RWPE2 (cell line): Measurements from ENCODE around the gene AKR1C2.

Experiments
- ATAC-seq: fragments of 200-7000 bp; cut with Tn5 transposase; 3 replicates; pipeline ENCODE4 v1.9.1; 2021; ENCODE audit warnings: low read depth
- DNase-seq: peaks from one replicate; pipeline ENCODE4 v3.0.0-alpha.2; 2020; ENCODE audit warnings: low spot score
- H3K27ac ChIP-seq: fragments of 450-650 bp; 2 replicates; pipeline ENCODE4 v1.5.1; 2017; ENCODE audit warnings: mild to moderate bottlenecking; ENCODE audit not compliant: poor library complexity, severe bottlenecking
- H3K27me3 ChIP-seq: fragments of 250-450 bp; sonication (Bioruptor Pico); 2 replicates; pipeline ENCODE4 v1.5.1; 2021; ENCODE audit warnings: mild to moderate bottlenecking, moderate library complexity; ENCODE audit not compliant: insufficient read depth, poor library complexity, severe bottlenecking
- H3K36me3 ChIP-seq: fragments of 250-450 bp; sonication (Bioruptor Pico); 2 replicates; pipeline ENCODE4 v1.5.1; 2020; ENCODE audit warnings: low read depth, mild to moderate bottlenecking, moderate library complexity
- H3K4me1 ChIP-seq: fragments of 250-450 bp; sonication (Bioruptor Pico); 2 replicates; pipeline ENCODE4 v1.5.1; 2021; ENCODE audit warnings: mild to moderate bottlenecking, moderate library complexity; ENCODE audit not compliant: insufficient read depth, poor library complexity, severe bottlenecking
- H3K4me3 ChIP-seq: fragments of 250-450 bp; sonication (Bioruptor Pico); 2 replicates; pipeline ENCODE4 v1.5.1; 2021; ENCODE audit warnings: mild to moderate bottlenecking, moderate library complexity; ENCODE audit not compliant: severe bottlenecking
- H3K9me3 ChIP-seq: fragments of 250-450 bp; sonication (Bioruptor Pico); 2 replicates; pipeline ENCODE4 v1.5.1; 2021; ENCODE audit warnings: mild to moderate bottlenecking, moderate library complexity; ENCODE audit not compliant: severe bottlenecking
- TF ChIP-seq, protein P1 (sequence below): fragments of 450-650 bp; IDR thresholded peaks from one replicate; pipeline ENCODE4 v1.5.1; 2017; ENCODE audit warnings: mild to moderate bottlenecking, moderate library complexity; ENCODE audit not compliant: poor library complexity, severe bottlenecking

AKR1C2 gene

DNA sequence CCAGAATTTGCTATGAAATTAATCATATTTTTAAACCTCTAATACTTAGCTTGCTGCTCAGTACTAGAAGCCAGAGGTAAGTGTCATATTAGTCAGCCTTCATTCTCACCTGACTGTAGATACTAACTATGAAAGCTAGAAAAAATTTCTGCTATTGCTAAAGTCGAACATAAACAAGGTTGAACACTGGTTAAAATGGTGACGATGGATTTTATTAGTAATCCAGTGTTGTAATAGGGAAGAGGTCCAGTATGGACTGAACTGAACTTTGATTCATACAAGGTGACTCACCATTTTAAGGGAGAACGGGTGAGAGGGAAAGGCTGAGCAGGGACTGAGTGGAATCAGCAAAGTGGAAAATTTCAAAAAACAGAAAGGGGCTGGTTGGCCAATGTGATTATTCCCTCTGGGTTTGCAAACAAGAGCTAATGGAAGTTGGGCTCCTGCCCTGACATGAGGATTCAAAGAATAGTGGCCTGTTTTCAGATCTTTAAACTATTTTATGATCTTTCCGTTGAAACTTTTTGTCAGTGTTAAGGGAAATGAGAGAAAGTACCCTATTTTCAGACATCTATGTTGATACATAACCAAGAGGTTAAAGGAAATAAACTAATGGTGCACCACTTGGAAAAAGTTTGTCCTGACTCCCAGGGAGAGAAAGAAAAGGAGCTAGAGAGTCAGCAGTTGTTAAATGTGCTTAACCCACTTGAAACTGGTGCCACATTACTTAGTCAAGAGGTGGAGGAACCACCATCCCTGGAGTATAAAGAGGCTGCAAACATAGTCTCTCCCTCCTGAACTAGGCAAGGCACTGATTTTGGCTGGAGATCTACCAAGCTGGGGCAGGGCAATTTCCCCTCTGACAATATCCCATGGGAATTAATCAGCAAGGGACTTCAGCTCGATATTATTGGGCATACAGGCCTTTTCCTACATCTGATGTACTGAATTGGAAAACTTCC lies 55.7 kb downstream of the AKR1C2 start:
- no peaks in the 10 kb centered on the region for H3K27me3 ChIP-seq
- DNase-seq, result no peak
- no peak overlapping the region for H3K4me3 ChIP-seq
- H3K36me3 ChIP-seq, result no peaks in the 10 kb centered on the region
- TF ChIP-seq, protein P1, sequence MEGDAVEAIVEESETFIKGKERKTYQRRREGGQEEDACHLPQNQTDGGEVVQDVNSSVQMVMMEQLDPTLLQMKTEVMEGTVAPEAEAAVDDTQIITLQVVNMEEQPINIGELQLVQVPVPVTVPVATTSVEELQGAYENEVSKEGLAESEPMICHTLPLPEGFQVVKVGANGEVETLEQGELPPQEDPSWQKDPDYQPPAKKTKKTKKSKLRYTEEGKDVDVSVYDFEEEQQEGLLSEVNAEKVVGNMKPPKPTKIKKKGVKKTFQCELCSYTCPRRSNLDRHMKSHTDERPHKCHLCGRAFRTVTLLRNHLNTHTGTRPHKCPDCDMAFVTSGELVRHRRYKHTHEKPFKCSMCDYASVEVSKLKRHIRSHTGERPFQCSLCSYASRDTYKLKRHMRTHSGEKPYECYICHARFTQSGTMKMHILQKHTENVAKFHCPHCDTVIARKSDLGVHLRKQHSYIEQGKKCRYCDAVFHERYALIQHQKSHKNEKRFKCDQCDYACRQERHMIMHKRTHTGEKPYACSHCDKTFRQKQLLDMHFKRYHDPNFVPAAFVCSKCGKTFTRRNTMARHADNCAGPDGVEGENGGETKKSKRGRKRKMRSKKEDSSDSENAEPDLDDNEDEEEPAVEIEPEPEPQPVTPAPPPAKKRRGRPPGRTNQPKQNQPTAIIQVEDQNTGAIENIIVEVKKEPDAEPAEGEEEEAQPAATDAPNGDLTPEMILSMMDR, result no peak
- ATAC-seq, result peak; percentile 91
- H3K9me3 ChIP-seq, result no peaks in the 10 kb centered on the region
- peak overlapping the region; percentile 33 for H3K27ac ChIP-seq
- H3K4me1 ChIP-seq, result peaks cover 12% of the 10 kb centered on the region

DNA sequence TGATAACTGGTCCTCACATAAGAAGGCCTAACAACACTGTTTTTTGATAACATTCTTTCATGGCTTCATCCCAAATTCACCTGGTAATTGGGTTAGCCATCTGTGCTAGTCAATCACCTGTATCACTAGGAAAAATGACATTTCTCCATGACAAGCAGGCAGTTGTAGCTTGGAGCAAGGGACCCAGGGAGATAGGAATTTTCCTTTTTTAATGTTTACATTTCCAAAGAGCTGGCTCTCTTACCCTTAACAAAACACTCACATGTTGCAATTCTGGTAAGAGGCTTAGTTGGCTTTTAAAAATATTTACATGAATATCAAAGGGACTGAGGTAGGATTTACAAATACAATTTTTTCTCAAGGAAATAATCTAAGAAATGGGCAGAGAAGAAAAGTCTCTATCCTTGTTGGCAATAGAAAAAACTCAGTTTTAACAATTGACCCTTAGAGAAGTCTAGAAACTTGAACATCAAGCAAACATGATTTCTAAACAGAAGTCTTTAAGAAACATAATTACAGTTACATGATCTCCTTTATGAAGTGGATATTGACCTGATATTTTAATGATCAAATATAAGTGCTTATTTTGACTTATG lies 56.5 kb downstream of the AKR1C2 start:
- peak overlapping the region; percentile 33 for H3K27ac ChIP-seq
- H3K9me3 ChIP-seq, result no peaks in the 10 kb centered on the region
- H3K4me3 ChIP-seq, result no peak overlapping the region
- DNase-seq (no peak), ATAC-seq (no peak)
- no peaks in the 10 kb centered on the region for H3K36me3 ChIP-seq
- peaks cover 12% of the 10 kb centered on the region for H3K4me1 ChIP-seq
- no peaks in the 10 kb centered on the region for H3K27me3 ChIP-seq
- TF ChIP-seq, protein P1, result no peak

DNA sequence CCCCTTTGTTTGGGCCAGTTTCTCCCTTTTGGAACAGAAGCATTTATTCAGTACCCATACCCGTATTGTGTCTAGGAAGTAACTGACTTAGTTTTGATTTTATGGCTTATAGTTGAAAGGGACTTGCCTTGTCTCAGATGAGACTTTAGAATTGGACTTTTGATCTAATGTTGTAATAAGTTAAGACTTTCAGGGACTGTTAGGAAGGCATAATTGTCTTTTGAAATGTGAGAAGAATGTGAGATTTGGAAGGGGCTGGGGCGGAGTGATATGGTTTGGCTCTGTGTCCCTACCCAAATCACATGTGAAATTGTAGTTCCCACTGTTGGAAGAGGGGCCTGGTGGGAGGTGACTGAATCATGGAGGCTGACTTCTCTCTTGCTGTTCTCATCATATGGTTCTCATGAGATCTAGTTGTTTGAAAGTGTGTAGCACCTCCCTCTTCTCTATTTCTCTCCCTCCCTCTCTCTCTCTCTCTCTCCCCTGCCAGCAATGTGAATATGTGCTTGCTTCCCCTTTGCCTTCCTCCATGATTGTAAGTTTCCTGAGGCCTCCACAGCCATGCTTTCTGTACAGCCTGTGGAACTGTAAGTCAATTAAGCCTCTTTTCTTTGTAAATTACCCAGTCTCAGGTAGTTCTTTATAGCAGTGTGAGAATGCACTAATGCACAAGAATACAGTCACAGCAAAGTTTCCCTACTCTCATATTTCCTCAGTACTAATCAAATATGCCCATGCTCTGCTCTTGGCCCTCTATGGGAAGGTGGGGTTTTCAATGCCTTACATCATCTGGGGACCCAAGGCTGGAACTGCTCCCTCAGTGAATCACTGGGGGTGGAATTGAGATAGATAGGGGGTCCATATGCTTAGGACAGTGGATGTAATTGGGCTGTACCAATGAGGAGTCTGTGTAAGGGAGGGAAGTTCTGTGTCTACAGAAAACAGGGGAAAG lies 57.6 kb downstream of the AKR1C2 start:
- no peaks in the 10 kb centered on the region for H3K27me3 ChIP-seq
- H3K4me3 ChIP-seq, result no peak overlapping the region
- peaks cover 15% of the 10 kb centered on the region for H3K4me1 ChIP-seq
- no peak overlapping the region for H3K27ac ChIP-seq
- DNase-seq (no peak), ATAC-seq (no peak)
- no peaks in the 10 kb centered on the region for H3K36me3 ChIP-seq
- TF ChIP-seq, protein P1, result no peak
- no peaks in the 10 kb centered on the region for H3K9me3 ChIP-seq

DNA sequence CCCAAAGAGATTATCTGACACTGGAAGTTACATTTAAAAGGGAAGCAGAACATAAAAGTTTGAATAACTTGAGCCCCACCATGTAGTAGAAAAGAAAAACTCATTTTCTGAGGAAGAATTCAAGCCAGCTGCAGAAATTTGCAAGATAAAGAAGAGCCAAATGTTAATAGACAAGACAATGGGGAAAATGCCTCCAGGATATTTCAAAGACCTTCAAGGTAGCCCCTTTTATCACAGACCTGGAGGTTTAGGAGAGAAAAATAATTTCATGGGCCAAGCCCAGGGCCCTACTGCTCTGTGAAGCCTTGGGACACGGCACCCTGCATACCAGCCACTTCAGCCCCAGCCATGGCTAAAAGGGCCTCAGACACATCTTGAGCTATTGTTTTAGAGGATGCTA lies 58.8 kb downstream of the AKR1C2 start:
- Histone ChIP-seq H3K36me3 (no peaks in the 10 kb centered on the region), H3K27me3 (no peaks in the 10 kb centered on the region), H3K4me1 (peaks cover 19% of the 10 kb centered on the region), H3K4me3 (no peak overlapping the region), H3K9me3 (no peaks in the 10 kb centered on the region), H3K27ac (no peak overlapping the region)
- ATAC-seq, result no peak
- DNase-seq, result no peak
- TF ChIP-seq, protein P1, result no peak
